GM12878 (cell line): ENCODE data around the gene ATF7IP. TPM values are rescaled to one million over a fixed set of nuclear protein-coding genes. Genes with fewer than 3 reads are reported as not detected.

Experiments used
- ATAC-seq: fragments of 200-7000 bp; cut with Tn5 transposase; 3 replicates; pipeline ENCODE4 v1.9.1; 2020; ENCODE audit warnings: mild to moderate bottlenecking, moderate library complexity
- BruUV-seq: library from RNA; stranded (reverse); fragments of 400-500 nt; replicated peaks from 2 replicates; lab custom pipeline; 2021; lab: Mats Ljungman, UMichigan
- CTCF ChIA-PET: fragments of 300-600 bp; sonication (Branson Sonifier 250); formaldehyde crosslinking; extraction: SDS; loops from one replicate; lab custom pipeline; 2021; ENCODE audit warnings: inconsistent platforms; lab: Yijun Ruan, JAX
- POLR2A ChIA-PET: fragments of 350-600 bp; formaldehyde crosslinking; extraction: SDS; loops from one replicate; lab custom pipeline; 2021; ENCODE audit warnings: inconsistent platforms; lab: Charles Lee
- RAD21 ChIA-PET: fragments of 300-600 bp; sonication (Branson Sonifier 250); formaldehyde crosslinking; loops from one replicate; lab custom pipeline; 2023; ENCODE audit warnings: antibody characterized with exemption; ENCODE audit not compliant: unreplicated experiment; lab: Charles Lee
- SMC1A ChIA-PET: fragments of 300-600 bp; sonication (Branson Sonifier 250); formaldehyde crosslinking; loops from one replicate; lab custom pipeline; 2023; ENCODE audit not compliant: unreplicated experiment, uncharacterized antibody; lab: Charles Lee
- DNase-seq: peaks from one replicate; pipeline ENCODE4 v3.0.0-alpha.2; 2011; ENCODE audit warnings: low read depth, low spot score
- FAIRE-seq: peaks from 3 replicates; lab custom pipeline; 2011; peaks lifted over from hg19 to GRCh38; lab: Jason Lieb, UNC
- H2AFZ ChIP-seq: 2 replicates; pipeline ENCODE4 v1.6.0; 2011; ENCODE audit warnings: low read depth, low read length, control low read depth; ENCODE audit not compliant: control insufficient read depth
- H3K27ac ChIP-seq: 2 replicates; pipeline ENCODE4 v1.5.1; 2011; ENCODE audit warnings: control low read depth; ENCODE audit not compliant: control insufficient read depth, insufficient read depth
- H3K27me3 ChIP-seq, 2 experiments: replicated peaks in 1 of 2; 2 replicates each; pipeline versions ENCODE4 v1.6.0 to v1.6.1; 2011; ENCODE audit warnings: low read length in 1 of 2; ENCODE audit not compliant: control insufficient read depth in 2 of 2, insufficient read depth in 2 of 2
- H3K36me3 ChIP-seq, 2 experiments: 2 replicates each; pipeline ENCODE4 v1.5.1; 2011; ENCODE audit warnings: low read length in 1 of 2; ENCODE audit not compliant: control insufficient read depth in 2 of 2, insufficient read depth in 2 of 2
- H3K4me1 ChIP-seq: 2 replicates; pipeline ENCODE4 v1.6.1; 2011; ENCODE audit warnings: mild to moderate bottlenecking, low read length, moderate library complexity, mixed read lengths; ENCODE audit not compliant: control insufficient read depth, insufficient read depth
- H3K4me2 ChIP-seq: 2 replicates; pipeline ENCODE4 v1.6.0; 2011; ENCODE audit warnings: control low read depth; ENCODE audit not compliant: control insufficient read depth, insufficient read depth
- H3K4me3 ChIP-seq: fragments of 200-600 bp; sonication (generic); 2 replicates; pipeline ENCODE4 v1.5.1; 2016
- H3K79me2 ChIP-seq: 2 replicates; pipeline ENCODE4 v1.6.0; 2011; ENCODE audit warnings: low read length; ENCODE audit not compliant: control insufficient read depth, insufficient read depth
- H3K9ac ChIP-seq: 2 replicates; pipeline ENCODE4 v1.8.0; 2011; ENCODE audit warnings: low read length, control low read depth, mixed read lengths; ENCODE audit not compliant: control insufficient read depth, insufficient read depth
- H3K9me3 ChIP-seq: replicated peaks from 3 replicates; pipeline ENCODE4 v1.5.1; 2011; ENCODE audit warnings: mild to moderate bottlenecking, low read length; ENCODE audit not compliant: control insufficient read depth, insufficient read depth
- H4K20me1 ChIP-seq: 2 replicates; pipeline ENCODE4 v1.6.0; 2011; ENCODE audit not compliant: control insufficient read depth, insufficient read depth
- EED ChIP-seq: sonication (generic); IDR thresholded peaks from 2 replicates; pipeline ENCODE4 v1.6.1; 2016; ENCODE audit warnings: antibody characterized with exemption, low read depth
- NBN ChIP-seq: fragments of 450-650 bp; IDR thresholded peaks from 2 replicates; pipeline ENCODE4 v1.6.1; 2016
- ZBTB11 ChIP-seq: fragments of 450-650 bp; formaldehyde crosslinking; IDR thresholded peaks from 2 replicates; pipeline ENCODE4 v1.5.0; 2022; ENCODE audit warnings: mild to moderate bottlenecking, missing genetic modification characterization
- ZNF24 ChIP-seq: fragments of 450-650 bp; IDR thresholded peaks from 2 replicates; pipeline ENCODE4 v1.6.1; 2017; ENCODE audit warnings: antibody characterized with exemption, mild to moderate bottlenecking
- WGBS: methylation state at CpG from one replicate; pipeline ENCODE4 v1.1.6; 2016; ENCODE audit warnings: low lambda C conversion rate; ENCODE audit not compliant: insufficient replicate concordance, insufficient coverage; ENCODE audit errors: missing lambda C conversion rate; 5-methylcytosine and 5-hydroxymethylcytosine counted together
- in situ Hi-C: fragments of 300-500 bp; cut with MboI; formaldehyde crosslinking; loops from 9 replicates; pipeline ENCODE4 v1.14.3; 2018; ENCODE audit warnings: mixed read lengths
- intact Hi-C: fragments of 100-400 bp; cut with micrococcal nuclease; formaldehyde crosslinking; loops from one replicate; pipeline ENCODE4 v1.14.2; 2022; ENCODE audit not compliant: unreplicated experiment
- polyA plus RNA-seq, 11 experiments: library from polyadenylated mRNA; depleted of rRNA in 4 of 11; unstranded in 6 of 11; stranded (reverse) in 5 of 11; fragments of >200 nt; fragmentation: Nextera tagmentation in 4 of 11; fragmentation: Illumina TruSeq in 1 of 11; extraction: Ambion mirVana in 4 of 11; extraction: Trizol in 1 of 11; gene quantifications; 1 replicate in 1 of 11; 2 replicates in 10 of 11; pipeline versions ENCODE4 v1.2.1 to v1.2.3, GENCODE V29; 2011 to 2016; ENCODE audit warnings: inconsistent platforms in 2 of 11, missing spikeins in 2 of 11, low read depth in 1 of 11
- total RNA-seq, 4 experiments: library from RNA; depleted of rRNA in 3 of 4; stranded (reverse); fragments of >200 nt in 3 of 4; fragmentation: Illumina TruSeq in 1 of 4; extraction: Trizol in 1 of 4; gene quantifications; 2 replicates each; pipeline versions ENCODE4 v1.2.1 to v1.2.3, GENCODE V29; 2013 to 2021

The ATF7IP gene
- total and polyA plus RNA-seq, 10 of the 15 experiments (the other 5 are each of a cell fraction or from before 2014, with no cell fraction given): 6.2 to 66.6 (median 29.3) TPM

DNA sequence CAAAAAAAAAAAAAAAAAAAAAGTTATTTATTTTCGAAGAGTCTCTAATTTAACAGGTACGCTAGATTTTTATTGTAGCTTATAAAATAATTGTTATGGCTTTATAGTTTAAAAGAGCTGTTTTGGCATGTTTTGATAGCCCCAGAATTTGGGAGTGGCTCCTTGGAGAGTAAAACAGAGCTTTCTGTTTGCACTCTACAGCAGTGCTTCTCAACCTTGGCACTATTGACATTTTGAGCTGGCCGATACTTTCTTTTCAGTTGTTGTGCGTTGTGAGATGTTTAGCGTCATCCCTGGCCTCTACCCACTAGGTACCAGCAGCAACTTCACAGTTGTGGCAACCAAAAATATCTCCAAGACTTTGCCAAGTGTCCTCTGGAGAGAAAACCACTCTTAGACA lies 171.6 kb downstream of the ATF7IP start:
- Histone ChIP-seq H3K4me2 (no peak overlapping the region), H3K27ac (no peak overlapping the region), H3K9me3 (no peaks in the 10 kb centered on the region), H3K4me3 (no peak overlapping the region), H2AFZ (no peak overlapping the region), H3K27me3 (no peaks in the 10 kb centered on the region), H3K79me2 (no peaks in the 10 kb centered on the region), H4K20me1 (no peaks in the 10 kb centered on the region), H3K4me1 (no peaks in the 10 kb centered on the region), H3K36me3 (no peaks in the 10 kb centered on the region), H3K9ac (no peak overlapping the region)
- no TSS peak for BruUV-seq
- no peak for TF ChIP-seq EED
- TF ChIP-seq ZBTB11 (CRISPR knock-in tag): no peak
- no peak for TF ChIP-seq NBN
- TF ChIP-seq ZNF24: no peak
- intact Hi-C loops: no loop called here
- ChIA-PET CTCF (interaction anchor here (0.7 kb wide), 1 partner anchor 23 kb away, joined by 3 read pairs; no protein-coding TSS in a partner anchor), SMC1A (no interaction called here), POLR2A (no interaction called here), RAD21 (no interaction called here)
- DNase-seq: no peak
- in situ Hi-C loops: no loop called here
- WGBS: 88% methylated on average over 4 of the region's 5 CpGs
- no peak for ATAC-seq
- FAIRE-seq: no peak
